GM21619 (cell line): ENCODE data around the gene MRPS2.

Experiments
- ATAC-seq: cut with Tn5 transposase; IDR thresholded peaks from one replicate; pipeline ENCODE4 v1.9.1; 2021; ENCODE audit not compliant: unreplicated experiment

MRPS2 gene

GRCh38 chr9:135552698-135553171 lies 52.3 kb downstream of the MRPS2 start:
- no peak for ATAC-seq
